ENCODE results near the gene CD34.
"Not testable (repeated sequence)": the region's sequence is repeated elsewhere in the genome, so short reads cannot be mapped to it uniquely, and the experiment has no call there.

CD34 gene

GRCh38 chr1:207933205-207933800 lies 22.4 kb upstream of the CD34 start:
- DNase-seq, result no peak

GRCh38 chr1:207926984-207927383 lies 16.1 kb upstream of the CD34 start:
- no peak for DNase-seq

- not testable (repeated sequence) for DNase-seq
Measured at GRCh38 chr1:207925969-207926368, 15.0 kb upstream of the CD34 start.

- peak in 7 of 56 donors; percentile 5 to 30 (median 11) for DNase-seq
Measured at GRCh38 chr1:207925210-207925609, 14.3 kb upstream of the CD34 start.

- no peak for DNase-seq
Measured at GRCh38 chr1:207923561-207923960, 12.6 kb upstream of the CD34 start.

- no peak for DNase-seq
Measured at GRCh38 chr1:207923121-207923520, 12.2 kb upstream of the CD34 start.

GRCh38 chr1:207922554-207922953 lies 11.6 kb upstream of the CD34 start:
- DNase-seq, result no peak

- DNase-seq, result no peak
Measured at GRCh38 chr1:207921321-207921720, 10.4 kb upstream of the CD34 start.

- no peak for DNase-seq
Measured at GRCh38 chr1:207920444-207921021, 9.6 kb upstream of the CD34 start.

GRCh38 chr1:207919523-207920170 lies 8.7 kb upstream of the CD34 start:
- DNase-seq, result no peak

GRCh38 chr1:207918581-207918980 lies 7.7 kb upstream of the CD34 start:
- no peak for DNase-seq

GRCh38 chr1:207918011-207918410 lies 7.1 kb upstream of the CD34 start:
- DNase-seq, result no peak

- DNase-seq, result no peak
Measured at GRCh38 chr1:207917080-207917479, 6.2 kb upstream of the CD34 start.

- DNase-seq, result no peak
Measured at GRCh38 chr1:207913951-207914350, 3.0 kb upstream of the CD34 start.

GRCh38 chr1:207911856-207912760 lies 1.2 kb upstream of the CD34 start:
- DNase-seq, result no peak

- no peak for DNase-seq
Measured at GRCh38 chr1:207909687-207910086, 1.2 kb downstream of the CD34 start.

GRCh38 chr1:207908107-207908734 lies 2.7 kb downstream of the CD34 start:
- DNase-seq, result no peak

GRCh38 chr1:207904391-207904790 lies 6.5 kb downstream of the CD34 start:
- no peak for DNase-seq

- no peak for DNase-seq
Measured at GRCh38 chr1:207903767-207904166, 7.2 kb downstream of the CD34 start.

- no peak for DNase-seq
Measured at GRCh38 chr1:207903053-207903452, 7.9 kb downstream of the CD34 start.

GRCh38 chr1:207902566-207902965 lies 8.4 kb downstream of the CD34 start:
- DNase-seq, result no peak

Measured in nucleus accumbens (tissue), 56 donors.